ENCODE data around the gene ALDH7A1.
"Not testable (repeated sequence)": the region's sequence is repeated elsewhere in the genome, so short reads cannot be mapped to it uniquely, and the experiment has no call there.

The ALDH7A1 gene

GRCh38 chr5:126595486-126596083 is 566 bp upstream of the ALDH7A1 start:
- DNase-seq (ENCODE audit: low spot score) = no peak

- DNase-seq (ENCODE audit: low spot score) = no peak
Observed at GRCh38 chr5:126591549-126591948, 3.5 kb downstream of the ALDH7A1 start.

DNA sequence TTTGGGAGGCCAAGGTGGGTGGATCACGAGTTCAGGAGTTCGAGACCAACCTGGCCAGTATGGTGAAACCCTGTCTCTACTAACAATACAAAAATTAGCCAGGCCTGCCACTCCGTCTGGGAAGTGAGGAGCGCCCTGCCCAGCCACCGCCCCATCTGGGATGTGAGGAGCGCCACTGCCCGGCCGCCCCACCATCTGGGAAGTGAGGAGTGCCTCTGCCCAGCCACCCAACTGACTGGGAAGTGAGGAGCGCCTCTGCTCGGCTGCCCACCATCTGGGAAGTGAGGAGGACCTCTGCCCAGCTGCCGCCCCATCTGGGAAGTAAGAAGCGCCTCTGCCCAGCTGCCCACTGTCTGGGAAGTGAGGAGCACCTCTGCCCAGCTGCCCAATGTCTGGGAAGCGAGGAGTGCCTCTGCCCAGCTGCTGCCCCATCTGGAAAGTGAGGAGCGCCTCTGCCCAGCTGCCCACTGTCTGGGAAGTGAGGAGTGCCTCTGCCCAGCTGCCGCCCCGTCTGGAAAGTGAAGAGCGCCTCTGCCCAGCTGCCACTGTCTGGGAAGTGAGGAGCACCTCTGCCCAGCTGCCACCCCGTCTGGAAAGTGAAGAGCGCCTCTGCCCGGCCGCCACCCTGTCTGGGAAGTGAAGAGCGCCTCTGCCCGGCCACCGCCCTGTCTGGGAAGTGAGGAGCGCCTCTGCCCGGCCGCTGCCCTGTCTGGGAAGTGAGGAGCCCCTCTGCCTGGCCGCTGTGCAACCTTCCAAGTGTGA is 5.3 kb downstream of the ALDH7A1 start:
- no peak for DNase-seq (ENCODE audit: low spot score)

DNA sequence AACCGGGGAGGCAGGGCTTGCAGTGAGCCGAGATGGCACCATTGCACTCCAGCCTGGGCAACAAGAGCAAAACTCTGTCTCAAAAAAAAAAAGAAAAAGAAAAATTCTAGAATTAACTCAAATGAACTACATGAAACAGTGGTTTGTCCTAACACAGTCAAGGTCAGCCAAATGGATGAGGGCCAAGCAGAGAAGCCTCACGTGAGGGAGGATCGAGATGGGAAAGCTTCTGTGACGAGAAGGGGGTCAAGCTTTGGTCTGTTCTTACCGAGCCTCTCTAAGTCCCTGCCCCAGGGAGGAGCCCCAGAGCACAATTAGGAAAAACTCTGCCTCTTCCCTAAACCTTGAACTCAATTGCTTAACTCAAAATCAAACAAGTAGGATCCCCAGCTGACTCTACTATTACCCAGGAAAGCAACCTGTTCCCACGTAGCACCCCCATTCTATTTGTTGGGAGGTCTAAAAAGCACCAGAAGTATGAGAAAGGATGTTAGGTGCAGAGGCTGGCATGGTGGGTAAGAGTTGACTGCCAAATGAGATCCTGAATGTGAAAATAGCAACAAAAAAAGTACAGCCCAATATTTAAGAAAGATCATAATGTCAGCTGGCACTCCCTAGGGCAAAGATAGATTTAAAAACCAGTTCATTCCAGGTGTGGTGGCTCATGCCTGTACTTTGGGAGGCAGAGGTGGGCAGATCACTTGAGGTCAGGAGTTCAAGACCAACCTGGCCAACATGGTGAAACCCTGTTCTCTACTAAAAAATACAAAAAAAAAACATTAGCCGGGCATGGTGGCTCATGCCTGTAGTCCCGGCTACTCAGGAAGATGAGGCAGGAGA is 7.2 kb downstream of the ALDH7A1 start:
- DNase-seq (ENCODE audit: low spot score) = no peak

GRCh38 chr5:126583761-126584160 is 11.3 kb downstream of the ALDH7A1 start:
- DNase-seq (ENCODE audit: low spot score) = no peak

- no peak for DNase-seq (ENCODE audit: low spot score)
Observed at GRCh38 chr5:126579716-126580115, 15.3 kb downstream of the ALDH7A1 start.

GRCh38 chr5:126577415-126577814 is 17.6 kb downstream of the ALDH7A1 start:
- DNase-seq (ENCODE audit: low spot score) = no peak

DNA sequence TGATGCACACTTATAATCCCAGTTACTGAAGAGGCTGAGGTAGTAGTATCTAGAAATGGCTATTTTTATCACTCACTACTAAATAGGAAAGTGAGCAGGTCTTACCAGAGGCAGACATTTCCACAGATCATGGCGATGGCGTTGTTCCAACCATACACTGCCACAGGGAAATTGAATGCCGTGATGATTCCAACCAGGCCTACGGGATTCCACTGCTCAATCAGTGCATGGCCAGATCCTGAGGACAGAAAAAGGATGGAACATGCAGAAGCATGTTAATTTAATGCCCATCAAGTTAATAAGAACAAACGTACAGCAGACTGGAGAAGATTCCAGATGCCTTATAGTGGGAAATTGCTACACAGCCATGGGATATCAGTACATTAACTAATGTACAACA is 18.0 kb downstream of the ALDH7A1 start:
- no peak for DNase-seq (ENCODE audit: low spot score)

- DNase-seq (ENCODE audit: low spot score) = no peak
Observed at GRCh38 chr5:126575644-126576043, 19.4 kb downstream of the ALDH7A1 start.

GRCh38 chr5:126568206-126568755 is 26.7 kb downstream of the ALDH7A1 start:
- no peak for DNase-seq (ENCODE audit: low spot score)

- no peak for DNase-seq (ENCODE audit: low spot score)
Observed at GRCh38 chr5:126562823-126563222, 32.2 kb downstream of the ALDH7A1 start.

GRCh38 chr5:126561908-126562307 is 33.1 kb downstream of the ALDH7A1 start:
- no peak for DNase-seq (ENCODE audit: low spot score)

DNA sequence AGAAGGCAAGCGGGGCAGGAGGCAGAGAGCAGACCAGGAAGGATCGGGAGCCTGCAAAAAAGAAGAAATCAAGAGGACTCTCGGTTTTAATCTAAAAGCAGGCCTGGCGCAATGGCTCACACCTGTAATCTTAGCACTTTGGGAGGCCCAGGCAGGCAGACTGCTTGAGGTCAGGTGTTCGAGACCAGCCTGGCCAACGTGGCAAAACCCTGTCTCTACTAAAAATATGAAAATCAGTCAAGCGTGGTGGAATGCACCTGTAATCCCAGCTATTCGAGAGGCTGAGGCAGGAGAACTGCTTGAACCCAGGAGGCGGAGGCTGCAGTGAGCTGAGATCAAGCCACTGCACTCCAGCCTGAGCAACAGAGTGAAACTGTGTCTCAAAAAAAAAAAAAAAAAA is 39.9 kb downstream of the ALDH7A1 start:
- DNase-seq (ENCODE audit: low spot score) = not testable (repeated sequence)

DNA sequence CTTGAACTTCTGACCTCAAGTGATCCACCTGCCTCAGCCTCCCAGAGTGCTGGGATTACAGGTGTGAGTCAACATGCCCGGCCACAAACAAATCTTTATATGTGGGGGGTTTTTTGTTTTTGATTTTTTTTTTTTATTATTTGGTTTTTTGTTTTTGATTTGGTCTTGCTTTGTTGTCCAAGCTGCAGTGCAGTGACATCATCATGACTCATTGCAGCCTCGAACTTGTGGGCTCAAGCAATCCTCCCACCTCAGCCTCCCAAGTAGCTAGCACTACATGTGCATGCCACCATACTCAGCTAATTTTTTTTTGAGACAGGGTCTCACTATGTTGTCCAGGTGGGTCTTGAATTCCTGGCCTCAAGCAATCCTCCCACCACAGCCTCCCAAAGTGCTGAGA is 42.4 kb downstream of the ALDH7A1 start:
- no peak for DNase-seq (ENCODE audit: low spot score)

DNA sequence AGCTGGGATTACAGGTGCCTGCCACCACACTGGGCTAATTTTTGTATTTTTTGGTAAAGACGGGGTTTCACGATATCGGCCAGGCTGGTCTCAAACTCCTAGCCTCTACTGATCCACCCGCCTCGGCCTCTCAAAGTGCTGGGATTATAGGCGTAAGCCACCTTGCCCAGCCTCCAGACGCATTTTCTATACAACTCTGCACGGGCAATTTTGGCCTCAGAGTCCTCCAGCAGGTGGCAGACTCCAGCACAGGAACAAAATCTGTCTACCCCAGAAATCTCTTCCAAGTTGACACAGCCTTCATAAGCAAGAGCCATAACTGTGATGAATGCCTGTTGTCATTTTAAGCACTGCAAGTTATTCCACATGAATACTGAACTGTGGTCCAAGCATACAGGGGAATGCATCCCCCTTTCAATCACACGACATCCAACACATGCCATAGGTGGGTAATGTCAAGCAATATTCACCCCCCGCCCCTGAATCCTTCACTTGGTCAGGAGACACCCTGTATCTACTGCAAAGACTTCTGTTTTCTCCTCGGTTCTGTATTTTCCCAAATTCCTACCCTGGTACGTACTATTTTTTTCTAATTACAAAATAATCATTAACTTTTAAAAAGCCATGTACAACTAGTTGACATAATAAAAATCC is 50.8 kb downstream of the ALDH7A1 start:
- DNase-seq (ENCODE audit: low spot score) = peak; percentile 30

DNA sequence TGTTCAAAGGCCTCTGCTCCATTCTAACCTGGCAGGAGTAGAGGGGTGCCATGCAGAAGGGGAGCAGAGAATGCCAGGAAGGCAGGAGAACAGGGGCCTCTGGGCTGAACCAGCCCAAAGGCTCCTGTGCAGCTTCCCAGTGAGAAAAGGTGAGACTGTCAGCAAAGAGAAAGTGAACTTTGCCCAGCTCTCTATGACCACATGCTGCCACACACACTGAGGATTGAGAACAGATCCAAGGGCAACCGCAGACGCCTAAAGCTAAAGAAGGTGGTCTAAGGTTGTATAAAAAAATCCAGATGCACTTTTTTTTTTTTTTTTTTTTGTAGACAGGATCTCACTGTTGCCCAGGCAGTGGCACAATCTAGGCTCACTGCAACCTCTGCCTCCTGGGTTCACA is 51.4 kb downstream of the ALDH7A1 start:
- DNase-seq (ENCODE audit: low spot score) = no peak

- no peak for DNase-seq (ENCODE audit: low spot score)
Observed at GRCh38 chr5:126543009-126543408, 52.0 kb downstream of the ALDH7A1 start.

- DNase-seq (ENCODE audit: low spot score) = no peak
Observed at GRCh38 chr5:126542441-126542840, 52.6 kb downstream of the ALDH7A1 start.

DNA sequence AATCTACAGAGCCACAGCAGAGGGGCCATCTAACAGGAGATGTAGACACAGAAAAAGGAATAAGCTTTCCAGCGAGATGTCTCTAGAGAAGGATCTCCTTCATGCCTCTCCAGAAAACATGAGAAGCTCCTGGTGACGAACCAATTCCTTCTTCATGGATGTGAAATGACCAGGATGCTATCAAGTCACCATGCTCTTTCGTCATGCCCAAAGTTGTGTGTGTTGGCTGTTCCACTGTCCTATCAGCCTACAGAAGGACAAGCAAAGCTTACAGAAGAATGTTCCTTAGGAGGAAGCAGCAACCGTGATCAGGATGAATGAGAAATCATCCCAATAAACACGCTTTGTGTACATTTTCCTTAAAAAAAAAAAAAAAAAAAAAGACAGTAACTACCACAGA is 54.4 kb downstream of the ALDH7A1 start:
- no peak for DNase-seq (ENCODE audit: low spot score)

- no peak for DNase-seq (ENCODE audit: low spot score)
Observed at GRCh38 chr5:126538579-126538978, 56.4 kb downstream of the ALDH7A1 start.

GRCh38 chr5:126536874-126537273 is 58.1 kb downstream of the ALDH7A1 start:
- no peak for DNase-seq (ENCODE audit: low spot score)
